Activated naive CD4-positive, alpha-beta T cell treated with Interleukin-2 at 50 U/mL for 16 hours (primary cell): ENCODE measurements around the gene ZBTB46.
"Not testable (repeated sequence)": the region's sequence is repeated elsewhere in the genome, so short reads cannot be mapped to it uniquely, and the experiment has no call there.

ENCODE experiments used
- DNase-seq: peaks from one replicate; pipeline ENCODE4 v3.0.0-alpha.2; 2020

ZBTB46 gene, protein sequence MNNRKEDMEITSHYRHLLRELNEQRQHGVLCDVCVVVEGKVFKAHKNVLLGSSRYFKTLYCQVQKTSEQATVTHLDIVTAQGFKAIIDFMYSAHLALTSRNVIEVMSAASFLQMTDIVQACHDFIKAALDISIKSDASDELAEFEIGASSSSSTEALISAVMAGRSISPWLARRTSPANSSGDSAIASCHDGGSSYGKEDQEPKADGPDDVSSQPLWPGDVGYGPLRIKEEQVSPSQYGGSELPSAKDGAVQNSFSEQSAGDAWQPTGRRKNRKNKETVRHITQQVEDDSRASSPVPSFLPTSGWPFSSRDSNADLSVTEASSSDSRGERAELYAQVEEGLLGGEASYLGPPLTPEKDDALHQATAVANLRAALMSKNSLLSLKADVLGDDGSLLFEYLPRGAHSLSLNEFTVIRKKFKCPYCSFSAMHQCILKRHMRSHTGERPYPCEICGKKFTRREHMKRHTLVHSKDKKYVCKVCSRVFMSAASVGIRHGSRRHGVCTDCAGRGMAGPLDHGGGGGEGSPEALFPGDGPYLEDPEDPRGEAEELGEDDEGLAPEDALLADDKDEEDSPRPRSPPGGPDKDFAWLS

DNA sequence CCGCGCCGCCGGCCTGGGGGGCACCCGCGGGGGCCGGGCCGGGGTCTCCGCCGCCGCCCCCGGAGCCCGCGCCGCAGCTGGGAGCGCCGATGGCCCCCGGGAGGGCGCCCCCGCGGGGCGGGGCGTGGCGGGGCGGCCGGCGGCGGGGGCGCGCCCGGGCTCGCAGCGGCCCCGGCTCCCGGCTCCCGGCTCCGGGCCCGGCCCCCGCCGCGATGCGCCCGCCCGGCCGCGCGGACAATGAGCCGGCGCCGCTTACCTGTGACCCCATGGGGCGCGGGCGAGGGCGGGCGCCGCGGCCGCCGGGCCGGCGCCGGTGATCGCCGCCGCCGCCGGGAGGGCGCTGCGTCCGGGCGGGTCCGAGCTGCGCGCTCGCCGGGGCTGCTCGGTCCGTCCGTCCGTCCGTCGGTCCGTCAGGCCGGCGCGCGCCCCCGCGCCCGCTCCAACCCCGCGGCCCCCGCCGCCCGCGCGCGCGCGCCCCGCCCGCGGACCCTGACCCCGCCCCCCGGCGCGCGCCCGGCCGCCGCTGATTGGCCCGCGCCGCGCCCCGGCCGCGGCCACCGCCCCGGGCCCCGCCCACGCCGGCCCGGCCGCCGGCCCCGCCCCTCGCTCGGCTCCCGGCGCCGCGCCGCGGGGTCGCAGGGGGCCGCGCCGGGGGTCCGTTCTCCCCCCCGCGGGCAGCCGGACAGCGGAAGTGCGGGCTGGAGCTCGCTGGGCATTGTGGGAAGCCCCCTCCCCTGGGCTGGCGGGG, at the start of gene ZBTB46:
Gene ZBTB46, minus strand, starts transcription at position 424 of the 748 bp plus-strand sequence. CDS start 40,507 bp downstream, outside the sequence.
- DNase-seq, result peak; percentile 25

DNA sequence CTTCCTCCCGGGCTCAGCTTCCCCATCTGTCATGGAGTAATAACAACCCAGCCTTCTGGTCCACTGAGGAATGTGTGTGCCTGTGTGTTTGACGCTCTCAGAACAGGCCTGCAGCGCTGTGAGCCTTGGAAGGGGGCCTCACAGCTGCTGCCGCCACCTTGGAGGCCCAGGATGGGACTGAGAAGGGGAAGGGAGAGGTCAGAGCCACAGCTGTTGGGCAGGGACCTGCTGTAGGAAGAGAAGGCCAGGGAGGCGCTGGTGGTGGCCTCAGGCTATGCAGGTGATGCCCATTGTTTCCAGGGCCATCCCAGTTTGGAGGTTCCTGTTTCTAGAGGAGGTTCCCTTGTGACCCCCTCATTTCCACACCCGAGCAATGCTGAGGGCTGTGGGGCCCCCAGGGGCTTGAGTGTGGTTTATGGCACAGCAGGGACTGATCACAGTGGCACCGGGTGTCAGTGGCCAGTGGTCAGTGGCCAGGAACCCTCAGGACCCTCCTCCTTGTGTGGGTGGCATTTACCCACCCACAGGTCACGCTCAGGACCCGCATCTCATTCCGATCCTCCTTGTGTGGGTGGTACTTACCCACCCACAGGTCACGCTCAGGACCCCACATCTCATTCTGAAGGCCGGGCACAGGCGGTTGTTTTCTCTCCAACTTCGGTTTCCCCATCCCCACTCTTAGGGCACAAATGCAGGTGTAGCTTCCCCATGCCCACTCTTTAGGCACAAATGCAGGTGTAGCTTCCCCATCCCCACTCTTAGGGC, 48.0 kb upstream of the ZBTB46 start:
- no peak for DNase-seq

DNA sequence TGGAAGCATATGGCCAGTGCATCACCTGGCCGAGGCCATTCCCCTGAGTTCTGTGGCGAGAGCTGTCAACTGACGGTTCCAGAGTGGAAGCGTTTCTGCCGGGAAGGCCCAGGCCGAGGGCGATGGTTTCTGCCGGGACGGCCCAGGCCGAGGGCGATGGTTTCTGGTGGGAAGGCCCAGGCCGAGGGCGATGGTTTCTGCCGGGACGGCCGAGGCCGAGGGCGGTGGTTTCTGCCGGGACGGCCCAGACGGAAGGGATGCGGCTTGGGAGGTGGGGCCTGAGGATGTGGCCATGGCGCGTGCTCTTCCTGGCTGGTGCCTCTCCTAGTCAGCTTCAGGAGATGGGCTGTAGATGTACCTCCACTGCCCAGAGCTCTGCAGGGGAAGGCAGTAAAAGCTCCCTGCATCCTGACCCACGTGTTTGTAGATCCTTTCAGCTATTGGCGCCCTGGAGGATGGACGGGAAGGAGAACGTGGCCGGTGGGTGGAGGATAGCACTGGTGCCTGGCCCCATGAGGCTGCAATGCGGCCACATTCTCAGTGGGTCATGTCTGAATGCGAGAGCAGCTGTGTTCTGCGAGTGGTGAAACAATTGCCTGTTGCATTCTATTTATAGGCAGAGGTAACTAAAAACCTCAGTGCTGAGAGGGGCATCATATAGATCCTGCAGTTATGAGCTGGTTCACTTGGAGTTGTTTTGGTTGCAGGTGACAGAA, 46.8 kb upstream of the ZBTB46 start:
- DNase-seq, result no peak

DNA sequence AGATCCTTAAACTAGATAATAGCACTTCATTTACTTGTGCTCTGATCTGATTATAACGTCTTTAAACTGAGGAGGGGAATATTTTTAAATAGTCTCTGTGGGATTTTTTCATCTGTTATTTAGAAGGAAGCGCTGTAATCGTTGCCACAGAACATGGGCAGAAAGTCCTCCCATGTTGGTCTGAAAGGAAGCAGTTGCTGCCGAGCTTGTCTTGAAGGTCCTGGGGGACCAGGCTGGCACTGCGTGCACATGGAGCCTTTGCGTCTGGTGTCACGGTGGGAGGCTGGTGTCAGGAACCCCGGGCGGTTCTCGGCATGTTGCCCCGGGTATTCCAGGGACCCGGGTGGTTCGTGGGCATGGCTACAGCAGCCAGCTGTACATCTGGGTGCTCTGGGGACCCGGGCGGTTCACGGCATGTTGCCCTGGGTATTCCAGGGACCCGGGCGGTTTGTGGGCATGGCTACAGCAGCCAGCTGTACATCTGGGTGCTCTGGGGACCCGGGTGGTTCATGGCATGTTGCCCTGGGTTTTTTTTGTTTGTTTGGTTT, 45.5 kb upstream of the ZBTB46 start:
- no peak for DNase-seq

DNA sequence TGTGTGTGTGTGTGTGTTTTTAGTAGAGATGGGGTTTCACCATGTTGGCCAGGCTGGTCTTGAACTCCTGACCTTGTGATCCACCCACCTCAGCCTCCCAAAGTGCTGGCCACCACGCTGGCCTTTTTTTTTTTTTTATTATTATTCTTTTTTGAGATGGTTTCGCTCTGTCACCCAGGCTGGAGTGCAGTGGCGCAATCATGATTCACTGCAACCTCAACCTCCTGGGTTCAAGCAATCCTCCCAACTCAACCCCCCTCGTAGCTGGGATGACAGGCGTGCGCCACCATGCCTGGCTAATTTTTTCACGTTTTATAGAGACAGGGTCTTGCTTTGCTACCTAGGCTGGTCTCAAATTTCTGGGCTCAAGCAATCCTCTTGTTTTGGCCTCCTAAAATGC, 43.2 kb upstream of the ZBTB46 start:
- not testable (repeated sequence) for DNase-seq

DNA sequence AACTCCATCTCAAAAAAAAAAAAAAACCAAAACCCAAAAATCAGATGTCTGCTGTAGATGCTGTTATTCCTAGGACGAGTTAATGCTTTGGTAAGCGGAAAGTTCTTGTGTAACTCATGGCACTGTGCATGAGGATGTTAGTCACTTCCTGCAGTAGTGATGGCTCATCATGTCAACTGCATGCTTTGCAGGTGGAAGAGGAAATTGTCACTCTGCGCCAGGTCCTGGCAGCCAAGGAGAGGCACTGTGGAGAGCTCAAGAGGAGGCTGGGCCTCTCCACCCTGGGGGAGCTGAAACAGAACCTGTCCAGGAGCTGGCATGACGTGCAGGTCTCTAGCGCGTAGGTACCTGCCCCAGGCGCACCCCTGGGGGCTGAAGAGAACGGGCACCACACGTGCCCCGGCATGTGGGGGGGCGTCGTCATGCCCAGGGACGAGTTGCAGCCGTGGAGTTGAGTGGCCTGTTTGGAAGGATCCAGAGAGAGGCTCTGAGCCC, 42.5 kb upstream of the ZBTB46 start:
- peak; percentile 55 for DNase-seq

DNA sequence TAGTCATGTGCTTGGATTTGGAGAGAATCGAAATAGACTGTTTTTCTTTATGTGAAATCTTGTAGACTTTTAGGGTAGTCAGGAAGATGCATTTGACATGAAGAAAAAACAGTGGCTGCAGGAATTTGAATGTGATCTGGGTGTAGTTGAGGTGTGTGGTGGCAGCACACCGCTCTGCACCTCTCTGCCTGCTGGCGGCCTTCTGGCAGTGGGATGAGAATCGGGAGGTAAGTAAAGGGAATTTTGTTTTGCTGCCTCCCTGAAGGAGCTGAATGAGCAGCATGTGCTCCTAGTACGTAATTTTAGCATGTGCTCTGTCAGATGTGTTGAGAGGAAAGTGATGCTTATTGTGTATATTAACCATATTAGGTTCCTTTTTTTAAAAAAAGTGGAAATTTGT, 37.2 kb upstream of the ZBTB46 start:
- no peak for DNase-seq

DNA sequence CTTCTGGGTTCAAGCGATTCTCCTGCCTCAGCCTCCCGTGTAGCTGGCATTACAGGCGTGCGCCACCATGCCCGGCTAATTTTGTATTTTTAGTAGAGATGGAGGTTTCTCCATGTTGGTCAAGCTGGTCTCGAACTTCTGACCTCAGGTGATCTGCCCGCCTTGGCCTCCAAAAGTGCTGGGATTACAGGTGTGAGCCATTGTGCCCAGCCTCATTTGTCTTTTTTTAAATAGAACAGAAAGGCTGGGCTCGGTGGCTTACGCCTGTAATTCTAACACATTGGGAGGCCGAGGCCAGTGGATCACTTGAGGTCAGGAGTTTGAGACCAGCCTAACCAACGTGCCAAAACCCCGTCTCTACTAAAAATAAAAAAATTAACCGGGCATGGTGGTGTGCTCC, 36.0 kb upstream of the ZBTB46 start:
- DNase-seq, result not testable (repeated sequence)

DNA sequence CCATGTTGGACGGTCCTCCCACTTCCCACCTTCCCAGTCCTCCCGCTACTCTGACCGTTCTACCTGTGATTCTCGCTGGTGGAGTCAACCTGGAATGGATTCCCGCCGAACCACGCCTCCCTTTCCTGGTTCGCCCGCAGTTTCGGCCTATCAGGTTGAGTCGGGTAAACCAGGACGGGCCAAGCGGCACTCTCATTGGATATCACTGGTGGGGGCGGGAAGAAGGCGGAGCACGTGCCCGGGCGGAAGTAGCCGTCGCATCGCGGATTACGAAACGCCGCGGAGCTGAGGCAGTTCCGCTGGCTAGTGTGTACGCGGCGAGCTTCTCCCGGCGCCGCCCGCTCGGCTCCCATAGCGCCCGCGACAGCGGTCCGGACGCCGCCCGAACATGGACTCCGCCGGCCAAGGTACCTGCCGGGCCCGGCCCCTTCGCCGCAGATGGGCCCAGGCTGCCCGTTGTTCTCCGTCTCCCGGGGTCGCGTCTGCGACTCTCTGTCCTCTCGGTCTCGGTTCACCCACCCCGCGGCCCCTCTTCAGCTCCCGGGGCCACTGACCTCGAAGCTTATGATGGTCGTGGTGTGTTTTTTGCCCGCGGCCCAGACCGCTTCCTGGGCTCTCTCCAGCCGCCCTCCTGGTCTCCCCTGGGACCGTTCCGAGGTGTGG, 34.0 kb upstream of the ZBTB46 start, which contains the start of gene TPD52L2:
Gene TPD52L2, plus strand, starts transcription at position 293 of the 663 bp plus-strand sequence. Its CDS starts 96 bp downstream, at position 389.
- peak; percentile 99 for DNase-seq

DNA sequence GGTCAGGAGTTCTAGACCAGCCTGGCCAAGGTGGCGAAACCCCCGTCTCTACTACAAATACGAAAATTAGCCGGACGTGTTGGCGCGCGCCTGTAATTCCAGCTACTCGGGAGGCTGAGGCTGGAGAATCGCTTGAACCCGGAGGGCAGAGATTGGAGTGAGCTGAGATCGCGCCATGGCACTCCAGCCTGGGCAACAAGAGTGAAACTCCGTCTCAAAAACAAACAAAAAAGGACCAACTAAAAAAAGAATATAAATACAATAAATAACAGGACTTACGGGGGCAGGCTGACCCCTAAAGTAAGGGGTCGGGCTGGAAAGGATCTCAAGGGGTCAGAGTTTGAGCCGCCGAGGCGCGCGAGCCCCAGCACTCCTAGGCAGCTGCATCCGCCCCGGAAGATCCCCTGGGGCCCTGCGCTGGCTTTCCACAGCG, 33.5 kb upstream of the ZBTB46 start:
- DNase-seq, result no peak

DNA sequence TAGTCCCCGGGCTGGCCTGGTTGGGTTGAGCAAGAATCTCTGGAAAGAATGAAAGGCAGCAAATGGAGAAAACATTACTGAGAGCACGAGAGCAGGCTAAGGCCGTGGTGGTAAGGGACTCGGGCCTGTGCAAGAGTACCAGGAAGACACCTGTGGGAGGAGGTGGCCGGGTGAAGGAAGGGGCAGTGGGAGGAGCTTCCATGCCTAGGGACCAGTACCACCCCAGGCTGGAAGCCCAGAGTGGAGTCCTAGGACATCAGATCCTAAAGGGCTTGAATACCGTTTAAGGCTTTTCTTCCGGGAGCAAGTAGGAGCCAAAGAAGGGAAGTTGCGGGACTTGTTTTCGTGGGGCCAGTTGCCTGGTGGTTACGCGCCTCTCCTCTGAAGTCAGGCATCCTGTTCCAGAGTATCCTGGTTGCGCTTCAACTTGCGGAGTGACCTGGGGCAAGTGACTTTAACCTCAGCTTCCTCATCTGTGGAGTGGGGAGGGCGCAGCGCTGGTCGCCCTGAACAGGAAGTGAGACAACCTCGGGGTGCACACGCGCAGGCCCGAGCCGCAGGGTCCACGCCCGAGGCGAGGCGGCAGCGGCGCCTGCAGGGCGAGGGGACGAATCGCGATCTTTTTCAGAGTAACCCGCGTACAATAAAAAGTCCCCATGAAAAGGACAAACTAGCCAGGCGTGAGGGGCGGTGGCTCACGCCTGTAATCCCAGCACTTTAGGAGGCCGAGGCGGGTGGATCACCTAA, 32.9 kb upstream of the ZBTB46 start:
- peak; percentile 80 for DNase-seq

DNA sequence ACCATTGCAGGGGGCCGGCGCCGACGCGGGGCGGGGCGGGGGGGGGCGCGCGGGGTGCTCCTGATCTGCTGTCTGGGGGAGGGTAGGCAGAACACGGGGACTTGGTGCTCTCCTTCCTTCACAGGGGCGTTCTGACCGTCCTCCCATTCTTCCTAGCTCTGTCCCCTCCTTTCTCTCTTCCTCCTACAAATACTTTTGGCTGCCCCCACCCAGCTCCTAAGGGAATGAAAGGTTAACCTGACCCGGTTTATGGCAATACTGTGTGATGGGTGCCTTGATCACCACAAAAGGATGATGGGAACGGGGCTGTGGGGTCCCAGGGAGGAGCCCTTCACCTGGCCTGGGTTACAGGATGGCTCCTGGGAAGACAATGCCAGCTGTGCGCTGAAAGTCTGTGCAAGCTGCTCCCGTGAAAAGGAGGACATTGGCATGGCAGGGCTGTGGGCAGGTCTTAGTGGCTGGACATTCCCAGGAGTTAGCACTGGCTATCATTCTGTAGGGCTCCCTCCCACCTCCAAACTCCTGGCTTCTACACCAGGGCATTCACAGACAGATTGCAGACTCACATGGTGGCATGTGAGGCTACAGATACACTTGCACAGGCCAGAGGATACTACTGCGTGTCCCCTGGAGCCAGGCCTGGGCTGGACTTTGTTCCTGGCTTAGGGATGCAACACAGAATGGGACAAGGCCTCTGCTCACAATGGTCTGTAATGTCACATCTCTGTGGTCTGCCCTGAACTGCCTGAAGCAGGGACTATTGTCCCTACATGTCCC, 32.1 kb upstream of the ZBTB46 start:
- DNase-seq, result no peak

DNA sequence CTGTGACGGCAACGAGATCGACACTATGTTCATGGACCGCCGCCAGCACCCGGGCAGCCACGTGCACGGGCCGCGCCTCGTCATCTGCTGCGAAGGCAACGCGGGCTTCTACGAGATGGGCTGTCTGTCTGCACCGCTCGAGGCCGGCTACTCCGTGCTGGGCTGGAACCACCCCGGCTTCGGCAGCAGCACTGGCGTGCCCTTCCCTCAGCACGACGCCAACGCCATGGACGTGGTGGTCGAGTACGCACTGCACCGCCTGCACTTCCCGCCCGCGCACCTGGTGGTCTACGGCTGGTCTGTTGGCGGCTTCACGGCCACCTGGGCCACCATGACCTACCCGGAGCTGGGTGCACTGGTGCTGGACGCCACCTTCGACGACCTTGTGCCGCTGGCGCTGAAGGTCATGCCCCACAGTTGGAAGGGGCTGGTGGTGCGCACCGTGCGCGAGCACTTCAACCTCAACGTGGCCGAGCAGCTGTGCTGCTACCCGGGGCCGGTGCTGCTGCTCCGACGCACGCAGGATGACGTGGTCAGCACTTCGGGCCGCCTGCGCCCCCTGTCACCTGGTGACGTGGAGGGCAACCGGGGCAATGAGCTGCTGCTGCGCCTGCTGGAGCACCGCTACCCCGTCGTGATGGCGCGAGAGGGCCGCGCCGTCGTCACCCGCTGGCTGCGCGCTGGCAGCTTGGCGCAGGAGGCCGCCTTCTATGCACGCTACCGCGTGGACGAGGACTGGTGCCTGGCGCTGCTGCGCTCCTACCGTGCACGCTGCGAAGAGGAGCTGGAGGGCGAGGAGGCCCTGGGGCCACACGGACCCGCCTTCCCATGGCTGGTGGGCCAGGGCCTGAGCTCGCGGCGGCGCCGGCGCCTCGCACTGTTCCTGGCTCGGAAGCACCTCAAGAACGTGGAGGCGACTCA, 31.2 kb upstream of the ZBTB46 start:
- DNase-seq, result no peak

DNA sequence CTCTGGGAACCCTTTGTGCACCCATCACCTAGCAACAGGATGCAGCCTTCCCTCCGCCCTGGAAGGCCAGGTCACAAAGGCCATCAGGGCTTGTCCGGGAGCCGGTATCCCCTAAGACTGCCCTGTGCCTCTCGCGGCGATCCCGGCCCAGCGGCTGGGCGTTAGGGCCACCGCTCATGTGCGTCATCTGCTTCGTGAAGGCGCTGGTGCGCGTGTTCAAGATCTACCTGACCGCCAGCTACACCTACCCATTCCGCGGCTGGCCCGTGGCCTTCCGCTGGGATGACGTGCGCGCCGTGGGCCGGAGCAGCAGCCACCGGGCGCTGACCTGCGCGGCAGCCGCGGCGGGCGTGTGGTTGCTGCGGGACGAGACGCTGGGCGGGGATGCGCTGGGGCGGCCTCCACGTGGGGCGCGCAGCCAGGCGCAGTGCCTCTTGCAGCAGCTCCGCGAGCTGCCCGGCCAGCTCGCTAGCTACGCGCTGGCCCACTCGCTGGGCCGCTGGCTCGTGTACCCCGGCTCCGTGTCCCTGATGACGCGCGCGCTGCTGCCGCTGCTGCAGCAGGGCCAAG, 30.4 kb upstream of the ZBTB46 start, which contains the start of gene ABHD16B:
Gene ABHD16B, plus strand, starts transcription at position 134 of the 570 bp plus-strand sequence. Its CDS starts 43 bp downstream, at position 177.
- no peak for DNase-seq

DNA sequence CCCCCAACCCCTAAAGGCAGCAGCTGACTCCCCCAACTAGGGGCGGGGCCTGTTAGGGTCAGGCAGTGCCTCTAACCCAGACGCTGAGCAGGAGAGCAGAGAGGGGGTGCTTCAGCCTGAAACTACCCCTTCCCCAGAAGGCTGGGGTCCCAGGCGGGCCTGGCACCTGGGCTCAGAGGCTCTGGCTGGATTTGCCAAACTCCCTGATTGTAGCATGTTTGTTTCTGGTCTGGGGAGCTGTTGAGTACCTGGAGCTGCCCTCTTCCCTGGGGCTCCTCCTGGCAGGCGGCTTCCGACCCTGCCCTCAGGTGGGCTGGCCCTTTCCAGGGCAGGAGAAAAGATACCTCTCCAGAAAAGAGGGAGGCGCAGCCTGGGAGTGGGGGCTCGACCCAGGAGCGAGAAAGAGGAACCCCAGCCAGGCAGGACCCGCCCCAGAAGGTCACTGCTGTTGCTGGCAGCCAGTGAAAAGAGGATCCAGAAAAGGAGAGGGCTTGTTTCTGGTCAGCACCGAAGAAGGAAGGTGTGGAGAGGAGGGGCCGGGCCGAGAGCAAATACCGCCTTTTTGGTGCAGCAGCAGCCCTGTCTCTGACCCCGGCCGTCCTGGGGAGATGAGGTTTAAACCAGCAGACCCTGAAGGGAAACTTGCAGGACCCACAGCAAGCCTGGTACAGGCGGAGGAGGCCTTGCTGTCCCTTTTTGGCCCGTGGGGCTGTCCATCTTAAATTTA, 29.4 kb upstream of the ZBTB46 start:
- no peak for DNase-seq

DNA sequence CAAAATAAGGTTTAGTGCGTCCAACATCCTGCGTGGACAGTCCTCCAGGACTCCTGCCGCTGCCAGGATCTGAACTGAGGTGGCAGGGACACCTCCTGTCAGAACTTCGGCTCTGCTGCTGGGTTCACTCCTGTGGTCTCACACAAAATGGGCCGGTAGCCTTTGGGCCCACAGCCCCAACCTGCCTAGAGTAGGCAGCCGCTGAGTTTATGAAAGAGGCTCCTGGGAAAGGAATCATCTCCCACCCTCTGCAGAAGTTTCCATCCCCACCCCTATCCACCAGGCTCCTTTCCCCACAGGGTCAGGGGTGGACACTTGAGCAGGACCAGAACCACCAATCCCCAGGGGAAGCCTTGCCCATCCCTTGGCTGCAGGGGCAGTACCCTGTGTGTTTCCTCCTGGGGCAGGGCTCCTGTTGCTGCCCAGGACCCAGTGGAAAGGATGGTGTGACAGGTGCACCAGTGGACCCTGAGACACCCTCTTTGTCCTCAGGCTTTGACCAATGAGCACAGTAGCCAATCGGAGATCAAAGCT, 28.2 kb upstream of the ZBTB46 start:
- DNase-seq, result no peak
